Keratinocyte (primary cell): ENCODE data around the gene AGTPBP1. TPM values are rescaled to one million over a fixed set of nuclear protein-coding genes. Genes with fewer than 3 reads are reported as not detected.

Experiments
- DNase-seq: peaks from one replicate; pipeline ENCODE4 v3.0.0-alpha.2; 2011; ENCODE audit warnings: low read depth, missing footprints, low spot score
- FAIRE-seq: peaks from 2 replicates; lab custom pipeline; 2011; peaks lifted over from hg19 to GRCh38; lab: Jason Lieb, UNC
- H2AFZ ChIP-seq: 2 replicates; pipeline ENCODE4 v1.6.0; 2012; ENCODE audit warnings: low read length, control low read depth, inconsistent platforms; ENCODE audit not compliant: control insufficient read depth
- H3K27ac ChIP-seq: 2 replicates; pipeline ENCODE4 v1.5.1; 2011; ENCODE audit warnings: low read length; ENCODE audit not compliant: control insufficient read depth, insufficient read depth
- H3K27me3 ChIP-seq: 3 replicates; pipeline ENCODE4 v1.6.0; 2011; ENCODE audit warnings: low read length; ENCODE audit not compliant: control insufficient read depth, insufficient read depth; ENCODE audit errors: extremely low read depth
- H3K36me3 ChIP-seq, 2 experiments: 2 replicates in 1 of 2; 3 replicates in 1 of 2; pipeline ENCODE4 v1.5.1; 2011; ENCODE audit warnings: low read length in 2 of 2, mild to moderate bottlenecking in 1 of 2; ENCODE audit not compliant: control insufficient read depth in 2 of 2, insufficient read depth in 2 of 2; ENCODE audit errors: extremely low read depth in 1 of 2
- H3K4me1 ChIP-seq: 3 replicates; pipeline ENCODE4 v1.5.1; 2011; ENCODE audit warnings: low read length; ENCODE audit not compliant: control insufficient read depth, insufficient read depth; ENCODE audit errors: extremely low read depth
- H3K4me2 ChIP-seq: 3 replicates; pipeline ENCODE4 v1.6.0; 2011; ENCODE audit warnings: low read depth, low read length; ENCODE audit not compliant: control insufficient read depth, insufficient read depth; ENCODE audit errors: extremely low read depth
- H3K4me3 ChIP-seq, 3 experiments: fragments of 200-600 bp in 1 of 3; sonication (generic) in 1 of 3; 2 replicates in 2 of 3; 3 replicates in 1 of 3; pipeline ENCODE4 v1.5.1; 2011 to 2016; ENCODE audit warnings: low read length in 3 of 3, mild to moderate bottlenecking in 3 of 3, control low read depth in 2 of 3, inconsistent platforms in 1 of 3, low read depth in 1 of 3, mixed read lengths in 1 of 3, mixed run types in 1 of 3, moderate library complexity in 1 of 3; ENCODE audit not compliant: control insufficient read depth in 2 of 3, insufficient read depth in 2 of 3; ENCODE audit errors: extremely low read depth in 1 of 3
- H3K79me2 ChIP-seq: 2 replicates; pipeline ENCODE4 v1.6.0; 2012; ENCODE audit warnings: low read length; ENCODE audit not compliant: control insufficient read depth, insufficient read depth
- H3K9ac ChIP-seq: 3 replicates; pipeline ENCODE4 v1.6.0; 2011; ENCODE audit warnings: low read length; ENCODE audit not compliant: control insufficient read depth, insufficient read depth; ENCODE audit errors: extremely low read depth
- H3K9me1 ChIP-seq: 3 replicates; pipeline ENCODE4 v1.6.0; 2011; ENCODE audit warnings: low read length; ENCODE audit not compliant: control insufficient read depth, insufficient read depth; ENCODE audit errors: extremely low read depth
- H3K9me3 ChIP-seq: 2 replicates; pipeline ENCODE4 v1.5.1; 2012; ENCODE audit warnings: low read depth, low read length; ENCODE audit not compliant: control insufficient read depth
- H4K20me1 ChIP-seq: 3 replicates; pipeline ENCODE4 v1.6.0; 2011; ENCODE audit warnings: low read length; ENCODE audit not compliant: control insufficient read depth, insufficient read depth; ENCODE audit errors: extremely low read depth
- CTCF ChIP-seq, 3 experiments: IDR thresholded peaks in 1 of 3; conservative IDR thresholded peaks in 1 of 3; optimal IDR thresholded peaks in 1 of 3; 2 replicates in 2 of 3; 3 replicates in 1 of 3; pipeline versions ENCODE3 to v1.5.1; 2011; ENCODE audit warnings: low read length in 3 of 3, mild to moderate bottlenecking in 3 of 3, moderate library complexity in 2 of 3, control low read depth in 1 of 3, inconsistent platforms in 1 of 3; ENCODE audit not compliant: insufficient read depth in 2 of 3; ENCODE audit errors: extremely low read depth in 1 of 3
- EZH2 ChIP-seq: IDR thresholded peaks from one replicate; pipeline ENCODE4 v1.6.1; 2012; ENCODE audit warnings: inconsistent platforms, mild to moderate bottlenecking, low read length, moderate library complexity
- dilution Hi-C: fragments of 300-500 bp; cut with MboI; formaldehyde crosslinking; loops from one replicate; pipeline ENCODE4 v1.7.0; 2020; ENCODE audit warnings: low sequenced_read_pairs; ENCODE audit not compliant: extremely low pct_ligation_motif_present
- polyA plus RNA-seq, 5 experiments: library from polyadenylated mRNA; depleted of rRNA in 3 of 5; stranded (reverse) in 3 of 5; stranded (forward) in 1 of 5; unstranded in 1 of 5; fragments of >200 nt; gene quantifications; 1 replicate in 1 of 5; 2 replicates in 3 of 5; 3 replicates in 1 of 5; pipeline versions ENCODE4 v1.2.1 to v1.2.3, GENCODE V29; 2011 to 2012; ENCODE audit warnings: missing spikeins in 2 of 5, low read depth in 1 of 5, low replicate concordance in 1 of 5

Gene AGTPBP1
- polyA plus RNA-seq, 1 donor (not counting 4 experiments of a cell fraction or from before 2014, with no cell fraction given), result 11.1 TPM

GRCh38 chr9:85645909-85646627 lies 95.7 kb downstream of the AGTPBP1 start:
- dilution Hi-C loops, result no loop called here
- Histone ChIP-seq H3K4me1 (no peaks in the 10 kb centered on the region), H3K36me3 (no peaks in the 10 kb centered on the region), H3K9ac (no peak overlapping the region), H2AFZ (no peak overlapping the region), H3K9me3 (no peaks in the 10 kb centered on the region), H4K20me1 (no peaks in the 10 kb centered on the region), H3K27ac (no peak overlapping the region), H3K4me3 (no peak overlapping the region), H3K27me3 (no peaks in the 10 kb centered on the region), H3K4me2 (no peak overlapping the region), H3K79me2 (no peaks in the 10 kb centered on the region), H3K9me1 (no peaks in the 10 kb centered on the region)
- FAIRE-seq, result no peak
- DNase-seq, result no peak
- no peak for TF ChIP-seq CTCF (optimal IDR thresholded peaks at IDR 0.05 in 1 of 3, IDR thresholded peaks at IDR 0.05 in 1 of 3, conservative IDR thresholded peaks at IDR 0.05 in 1 of 3; ENCODE audit: extremely low read depth in 1 of 3, insufficient read depth in 2 of 3, low read length in 3 of 3)

GRCh38 chr9:85640425-85640824 lies 101.3 kb downstream of the AGTPBP1 start:
- no peak for TF ChIP-seq CTCF (optimal IDR thresholded peaks at IDR 0.05 in 1 of 3, IDR thresholded peaks at IDR 0.05 in 1 of 3, conservative IDR thresholded peaks at IDR 0.05 in 1 of 3; ENCODE audit: extremely low read depth in 1 of 3, insufficient read depth in 2 of 3, low read length in 3 of 3)
- TF ChIP-seq EZH2, result no peak
- Histone ChIP-seq H3K9me1 (no peaks in the 10 kb centered on the region), H3K79me2 (no peaks in the 10 kb centered on the region), H4K20me1 (no peaks in the 10 kb centered on the region), H3K9ac (no peak overlapping the region), H2AFZ (no peak overlapping the region), H3K9me3 (no peaks in the 10 kb centered on the region), H3K4me3 (no peak overlapping the region), H3K4me1 (no peaks in the 10 kb centered on the region), H3K27me3 (no peaks in the 10 kb centered on the region), H3K4me2 (no peak overlapping the region), H3K27ac (no peak overlapping the region), H3K36me3 (no peaks in the 10 kb centered on the region)
- FAIRE-seq, result no peak
- dilution Hi-C loops, result no loop called here
- DNase-seq, result no peak
